Transverse colon (tissue), 4 donors: ENCODE results near the gene YAP1.

Experiments
- CTCF ChIP-seq, 5 experiments: fragments of 200-600 bp in 3 of 5; fragments of 450-650 bp in 2 of 5; sonication (generic) in 3 of 5; IDR thresholded peaks; 1 replicate in 2 of 5; 2 replicates in 3 of 5; pipeline ENCODE4 v1.5.1; 2016 to 2017; ENCODE audit warnings: antibody characterized with exemption in 5 of 5, inconsistent platforms in 3 of 5, mild to moderate bottlenecking in 2 of 5, moderate library complexity in 1 of 5
- POLR2A ChIP-seq: fragments of 450-650 bp; IDR thresholded peaks from one replicate; pipeline ENCODE4 v1.6.1; 2016; ENCODE audit warnings: antibody characterized with exemption, mild to moderate bottlenecking, moderate library complexity
- POLR2AphosphoS5 ChIP-seq, 3 donors: sonication (generic); formaldehyde crosslinking; IDR thresholded peaks; one replicate each; pipeline ENCODE4 v1.6.1; 2016; ENCODE audit warnings: antibody characterized with exemption in 3 of 3

GRCh38 chr11:102253020-102253715 lies 142.9 kb downstream of the YAP1 start:
- TF ChIP-seq CTCF (IDR thresholded peaks at IDR 0.05) (no peak), POLR2A (no peak), POLR2AphosphoS5 (IDR thresholded peaks at IDR 0.05) (no peak)
